GM21390 (cell line): ENCODE data around the gene RAB1A.

Source experiments
- ATAC-seq: cut with Tn5 transposase; IDR thresholded peaks from one replicate; pipeline ENCODE4 v1.9.1; 2021; ENCODE audit not compliant: unreplicated experiment

Gene RAB1A

DNA sequence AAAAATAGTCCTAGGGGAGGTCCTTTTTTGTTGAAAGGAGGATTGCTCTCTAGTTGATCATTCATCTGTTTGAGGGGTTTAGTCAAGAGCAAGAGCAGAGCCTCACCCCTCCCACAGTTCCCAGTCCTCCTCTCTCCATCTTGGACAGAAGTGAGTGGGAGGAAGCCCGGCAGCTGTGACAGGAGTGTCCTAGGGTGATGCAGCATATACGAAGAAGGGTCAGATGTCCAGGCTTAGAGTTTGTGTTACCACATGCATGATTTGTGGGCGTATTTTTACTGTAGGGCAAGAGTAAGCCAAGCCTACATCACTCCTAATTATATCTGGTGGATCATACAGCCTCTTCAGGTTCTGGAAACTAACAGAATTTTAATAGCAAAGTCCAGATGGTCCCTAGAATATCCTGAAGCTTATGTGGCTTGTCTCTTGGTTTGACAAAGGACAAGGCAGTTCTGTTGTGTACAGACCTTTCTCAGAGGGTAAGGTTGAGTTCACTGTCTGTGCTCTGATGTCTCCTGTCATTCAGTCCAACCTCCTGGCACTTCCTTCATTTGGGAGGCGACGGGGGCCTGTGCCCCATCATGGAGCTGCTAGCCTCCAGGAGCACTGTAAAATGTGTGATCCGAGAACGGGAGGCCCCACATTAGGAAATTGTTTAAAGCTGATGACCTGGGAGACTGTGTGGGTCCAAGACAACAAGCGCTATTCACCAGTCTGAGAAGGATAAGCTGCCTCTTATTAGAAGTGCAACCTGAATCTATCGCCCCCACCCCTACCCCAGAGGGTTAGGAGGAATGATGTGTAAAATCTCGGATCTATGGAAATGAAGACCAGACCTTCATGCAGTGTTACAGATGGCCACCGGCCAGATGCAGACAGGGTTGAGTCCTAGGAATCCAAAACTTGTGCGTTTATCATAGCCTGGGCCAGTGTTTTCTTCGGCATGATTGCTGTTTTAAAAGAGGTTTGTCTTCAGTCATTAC lies 66.8 kb downstream of the RAB1A start:
- ATAC-seq = no peak

DNA sequence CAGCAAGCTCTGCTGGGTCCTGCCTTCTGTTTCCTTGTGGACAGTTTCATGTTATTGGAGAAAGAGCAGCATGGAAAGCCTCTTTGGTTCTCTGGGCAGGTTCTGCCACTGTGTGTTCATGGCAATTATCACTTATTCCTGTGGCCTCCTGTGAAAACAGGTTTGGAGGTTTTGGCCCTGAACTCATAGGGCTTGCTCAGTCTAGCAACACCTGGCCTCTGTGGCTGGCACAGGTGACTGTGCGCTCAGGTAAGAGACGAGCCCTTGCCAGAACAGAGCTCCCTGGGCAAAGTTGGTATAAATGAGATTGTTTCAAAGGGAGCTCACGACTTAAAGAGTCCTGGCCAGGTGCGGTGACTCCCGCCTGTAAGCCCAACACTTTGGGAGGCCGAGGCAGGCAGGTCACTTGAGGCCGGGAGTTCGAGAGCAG lies 68.0 kb downstream of the RAB1A start:
- no peak for ATAC-seq

DNA sequence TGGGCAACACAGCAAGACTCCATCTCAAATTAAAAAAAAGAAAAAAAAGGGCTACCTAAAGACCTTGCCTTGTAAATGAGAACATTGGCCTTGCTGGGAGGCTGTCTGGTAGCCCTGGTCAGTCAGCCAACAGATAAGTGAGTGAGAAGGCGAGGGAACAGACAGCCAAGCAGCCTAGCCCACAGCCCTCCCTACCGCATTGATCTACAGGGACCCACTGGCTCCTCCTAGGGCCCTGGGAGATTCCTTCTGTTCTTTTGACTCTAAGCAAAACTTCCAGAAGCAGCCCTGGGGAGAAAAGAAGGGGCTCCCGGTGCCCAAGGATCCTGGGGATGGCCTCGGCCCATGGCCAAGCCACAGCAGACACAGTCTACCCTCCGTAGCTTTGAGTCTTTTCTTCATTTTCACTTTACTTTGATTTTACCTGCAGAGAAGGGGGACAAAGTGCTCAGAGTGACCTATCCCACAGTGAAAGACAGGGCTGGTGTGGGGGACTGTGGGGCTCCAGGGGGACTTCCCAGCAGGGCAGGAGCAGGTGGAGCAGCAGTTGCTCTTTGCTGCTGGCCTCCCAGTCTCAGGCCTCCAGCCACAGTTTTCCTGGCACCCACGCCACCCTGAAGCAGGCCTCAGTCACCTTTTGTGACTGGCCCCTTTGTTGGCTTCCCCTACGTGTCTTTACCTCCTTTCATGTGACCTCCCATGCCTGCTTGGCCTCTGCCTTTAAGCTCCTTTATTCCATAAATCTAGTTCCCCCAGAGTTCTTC lies 68.6 kb downstream of the RAB1A start:
- ATAC-seq = no peak

DNA sequence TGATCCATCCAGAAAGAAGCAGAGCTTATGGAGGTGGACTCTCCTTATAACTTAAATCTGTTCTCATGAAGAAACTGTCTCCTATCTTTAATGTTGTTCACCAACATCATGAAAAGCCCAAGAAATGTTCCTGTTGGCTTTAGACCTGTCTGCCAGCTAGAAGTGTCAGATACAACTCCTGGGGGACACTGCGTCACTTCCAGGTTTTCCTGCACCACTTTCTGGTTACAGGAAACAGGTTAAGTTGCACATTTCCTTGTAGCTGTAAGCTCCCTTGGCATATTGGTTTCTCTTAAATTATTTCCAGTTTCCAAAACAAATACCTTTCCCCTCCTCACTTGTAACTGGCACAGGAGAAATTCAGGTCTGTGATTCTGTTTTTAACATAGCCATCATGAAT lies 70.8 kb downstream of the RAB1A start:
- ATAC-seq = no peak

DNA sequence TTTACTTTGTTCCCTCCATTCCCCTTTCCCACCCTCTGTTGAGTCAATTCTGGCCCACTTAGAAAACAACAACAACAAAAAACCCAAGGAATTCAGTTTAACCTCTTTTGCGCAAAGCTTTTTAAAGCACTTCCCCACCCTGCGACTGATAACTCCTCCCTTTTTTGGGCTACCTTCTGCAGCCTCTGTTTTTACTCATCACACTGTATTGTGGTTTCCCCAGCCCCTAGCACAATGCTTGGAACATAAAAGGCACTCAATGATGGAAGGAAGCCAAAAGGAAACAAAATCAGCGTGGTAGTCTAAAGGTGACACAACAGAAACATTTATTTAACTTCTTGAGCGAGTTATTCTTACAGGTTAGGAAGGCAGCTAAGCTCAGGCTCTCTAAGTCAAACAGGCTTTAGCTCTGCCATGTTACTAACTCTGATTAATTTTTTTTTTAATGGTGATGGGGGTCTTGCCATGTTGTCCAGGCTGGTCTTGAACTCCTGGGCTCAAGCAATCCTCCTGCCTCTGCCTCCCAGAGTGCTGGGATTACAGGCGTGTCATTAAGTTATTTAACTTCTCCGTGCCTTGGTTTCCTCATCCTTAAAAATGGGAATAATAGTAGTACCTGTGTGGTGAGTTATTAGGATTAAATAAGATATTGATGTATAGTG lies 72.4 kb downstream of the RAB1A start:
- peak; percentile 25 for ATAC-seq

DNA sequence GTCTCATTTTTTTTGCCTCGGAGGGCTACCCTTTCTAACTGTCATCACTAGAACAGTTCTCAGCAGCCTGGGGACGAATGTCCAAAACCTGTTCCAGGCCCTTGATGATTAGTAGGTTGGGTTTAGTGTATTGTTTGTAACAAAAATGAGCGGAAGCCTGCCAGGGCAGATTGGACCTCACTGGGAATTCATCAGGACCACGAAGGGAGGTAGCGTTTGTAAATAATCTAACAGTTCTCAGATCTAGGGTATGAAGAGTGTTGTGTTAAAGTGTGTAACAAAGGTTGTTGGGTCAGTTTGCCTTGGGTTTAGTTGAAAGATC lies 72.9 kb downstream of the RAB1A start:
- ATAC-seq = no peak

DNA sequence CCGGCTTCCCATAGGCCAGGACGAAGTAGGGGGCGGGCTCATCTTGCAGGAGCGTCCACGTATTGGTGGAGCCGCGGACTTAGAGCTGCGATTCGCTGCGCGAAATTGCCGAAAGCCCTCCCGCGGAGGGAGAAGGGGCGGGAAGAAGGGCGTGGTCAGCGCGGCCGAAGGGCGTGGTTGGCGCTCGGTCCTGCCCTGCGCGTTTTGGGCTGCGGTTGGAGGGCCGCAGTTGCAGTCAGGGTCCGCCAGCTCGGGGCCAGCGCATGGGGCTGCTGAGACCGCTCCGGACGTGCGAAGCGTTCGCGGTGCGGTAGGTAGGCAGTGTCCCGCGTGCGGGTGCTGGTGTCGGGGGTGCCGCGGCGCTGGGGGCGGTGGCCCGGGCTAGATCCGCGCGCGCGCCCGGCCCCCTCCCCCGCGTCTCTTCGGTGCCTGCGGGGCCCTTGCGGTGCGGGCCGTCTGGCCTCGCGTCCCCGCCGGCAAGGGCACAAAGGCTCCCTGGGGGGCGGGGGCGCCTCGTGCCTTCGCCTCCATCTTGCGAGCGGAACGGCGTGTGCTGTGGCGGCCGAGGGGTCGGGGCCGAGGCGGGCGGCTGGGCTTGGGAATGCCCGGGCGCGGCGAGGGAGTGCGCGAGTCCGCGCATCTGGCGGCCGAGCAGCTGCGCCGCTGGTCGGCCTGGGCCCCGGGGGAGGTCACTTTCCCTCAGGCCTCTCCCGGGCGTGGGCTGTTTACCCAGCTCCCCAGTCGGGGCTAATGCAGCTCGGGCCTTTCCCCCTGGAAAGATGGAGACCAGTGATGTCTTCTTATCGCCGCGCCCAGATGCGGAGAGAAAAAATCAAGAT lies 73.5 kb downstream of the RAB1A start, which contains the start of gene CEP68:
Gene CEP68, plus strand, starts transcription at position 202 of the 839 bp plus-strand sequence. CDS start 13,029 bp downstream, outside the sequence.
- peak; percentile 78 for ATAC-seq

DNA sequence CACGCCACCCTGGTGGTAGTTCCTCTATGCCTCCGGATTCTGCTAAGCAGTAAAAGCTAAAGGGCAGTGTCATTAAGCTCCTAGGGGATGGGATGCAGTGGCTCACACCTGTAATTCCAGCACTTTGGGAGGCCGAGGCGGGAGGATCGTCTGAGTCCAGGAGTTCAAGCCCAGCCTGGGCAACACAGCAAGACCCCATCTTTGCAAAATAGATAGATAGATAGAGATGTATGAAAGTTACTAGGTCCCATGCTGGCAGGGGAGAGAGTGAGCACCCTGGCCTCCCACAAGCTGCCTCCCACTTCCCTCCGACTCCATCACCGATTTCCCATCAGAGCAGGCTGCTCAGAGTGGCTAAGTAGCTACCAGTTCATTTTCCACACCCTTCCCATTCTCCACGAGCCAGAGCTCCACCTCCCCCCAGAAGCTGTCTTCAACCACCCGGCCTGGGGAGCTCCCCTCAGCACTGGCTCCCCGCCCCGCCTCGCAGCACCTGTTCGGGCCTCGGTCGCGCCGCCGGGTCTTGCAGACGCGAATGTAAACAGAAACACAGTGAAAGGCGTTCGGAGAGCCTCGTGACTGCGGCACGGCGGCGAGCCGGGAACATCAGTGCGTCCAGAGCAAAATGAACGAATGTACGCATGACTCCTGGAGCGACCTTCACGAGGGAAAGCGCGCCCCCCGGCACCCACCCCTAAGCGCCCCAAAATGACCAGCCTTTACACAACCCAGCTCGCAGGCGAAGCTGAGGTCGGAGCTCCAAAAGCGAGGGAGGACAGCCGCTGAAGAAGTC lies 74.3 kb downstream of the RAB1A start:
- peak; percentile 34 for ATAC-seq

DNA sequence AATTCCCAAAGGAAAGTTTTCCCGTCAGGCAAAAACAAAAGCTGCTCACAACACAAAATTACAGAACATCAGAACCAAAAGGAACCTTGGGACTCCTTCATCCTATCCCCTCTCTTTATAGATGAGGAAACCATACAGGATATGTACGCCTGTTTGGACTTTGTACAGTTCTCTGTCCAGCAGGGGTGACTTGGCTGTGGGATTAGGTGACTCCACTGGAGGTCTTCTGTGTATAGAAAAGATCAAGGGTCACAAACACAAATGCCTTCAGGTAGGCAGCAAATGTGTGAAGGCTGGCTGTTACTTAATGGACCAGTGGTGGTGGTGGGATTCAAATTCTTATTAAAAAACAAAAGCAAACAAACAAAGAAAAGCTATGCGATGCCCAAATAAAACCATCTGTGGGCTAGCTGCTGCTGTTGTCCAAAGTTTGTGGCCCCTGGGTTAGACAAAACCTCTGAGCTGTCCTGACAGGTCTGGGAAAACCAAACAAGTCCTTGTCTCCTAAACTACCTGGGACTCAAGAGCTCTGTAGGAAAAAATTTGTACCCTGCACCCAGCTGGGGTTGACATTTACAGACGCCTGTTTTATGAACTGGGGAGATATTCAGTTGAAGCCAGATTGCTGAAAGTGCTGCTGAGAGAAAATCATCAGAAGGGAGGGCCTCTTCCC lies 75.0 kb downstream of the RAB1A start:
- no peak for ATAC-seq

DNA sequence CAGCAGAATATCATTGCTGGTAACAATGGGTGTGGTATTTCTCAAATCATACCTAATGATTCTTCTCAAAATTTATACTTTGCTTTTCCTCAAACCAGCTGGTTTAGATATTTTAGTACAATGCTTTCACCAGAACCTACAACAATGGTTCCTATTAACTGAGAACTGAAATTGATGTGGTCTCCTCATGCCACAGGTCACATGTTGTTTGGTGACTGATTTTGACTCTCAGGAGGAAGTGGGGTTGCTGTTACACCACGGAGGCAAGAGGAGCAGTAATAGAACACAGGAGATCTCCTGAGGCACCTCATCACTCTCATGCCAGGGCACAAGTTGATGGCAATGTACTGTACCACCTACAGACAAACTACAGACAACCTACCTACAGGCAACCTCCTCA lies 76.7 kb downstream of the RAB1A start:
- ATAC-seq = peak; percentile 56

DNA sequence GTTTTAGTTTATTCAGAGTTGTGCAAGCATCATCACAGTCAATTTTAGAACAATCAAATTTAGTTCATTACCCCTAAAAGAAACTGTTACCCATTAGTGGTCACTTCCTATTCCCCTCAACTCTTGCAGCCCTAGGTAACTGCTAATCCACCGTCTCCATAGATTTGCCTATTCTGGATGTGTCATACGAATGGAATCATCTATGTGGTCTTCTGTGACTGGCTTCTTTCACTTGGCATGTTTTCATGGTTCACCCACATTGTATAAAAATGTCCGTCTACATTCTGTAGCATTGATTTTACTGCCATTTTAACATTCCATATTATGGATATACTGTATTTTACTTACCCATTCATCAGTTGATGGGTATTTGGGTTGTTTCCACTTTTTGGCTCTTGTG lies 79.0 kb downstream of the RAB1A start:
- no peak for ATAC-seq

DNA sequence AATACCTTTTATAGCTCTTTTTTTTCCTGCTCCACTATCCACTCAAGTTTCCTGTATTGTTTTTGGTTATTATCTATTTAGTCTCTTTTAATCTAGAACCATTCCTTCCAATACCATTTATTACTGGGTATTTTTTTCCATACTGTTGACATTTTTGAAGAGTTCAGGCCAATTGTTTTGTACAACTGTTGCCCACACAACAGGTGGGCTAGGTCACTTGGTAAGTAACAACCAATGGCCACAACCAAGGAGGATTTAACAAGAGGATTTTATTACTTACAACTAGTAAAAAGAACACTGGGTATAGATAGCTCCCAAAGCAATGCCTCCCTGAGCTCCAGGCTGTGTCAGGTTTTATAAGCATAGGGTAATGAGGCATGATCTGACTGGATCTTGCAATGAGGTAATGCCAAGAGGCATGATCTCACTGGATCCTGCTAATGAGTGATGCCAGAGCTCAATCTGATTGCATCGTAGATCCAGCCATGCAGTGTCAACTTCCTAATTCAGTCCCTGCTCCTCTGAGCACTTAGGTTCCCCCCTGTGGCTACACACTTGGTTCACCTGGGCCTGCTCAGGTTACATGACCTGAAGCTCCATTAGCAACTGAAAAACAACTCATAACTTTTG lies 80.8 kb downstream of the RAB1A start:
- ATAC-seq = no peak

DNA sequence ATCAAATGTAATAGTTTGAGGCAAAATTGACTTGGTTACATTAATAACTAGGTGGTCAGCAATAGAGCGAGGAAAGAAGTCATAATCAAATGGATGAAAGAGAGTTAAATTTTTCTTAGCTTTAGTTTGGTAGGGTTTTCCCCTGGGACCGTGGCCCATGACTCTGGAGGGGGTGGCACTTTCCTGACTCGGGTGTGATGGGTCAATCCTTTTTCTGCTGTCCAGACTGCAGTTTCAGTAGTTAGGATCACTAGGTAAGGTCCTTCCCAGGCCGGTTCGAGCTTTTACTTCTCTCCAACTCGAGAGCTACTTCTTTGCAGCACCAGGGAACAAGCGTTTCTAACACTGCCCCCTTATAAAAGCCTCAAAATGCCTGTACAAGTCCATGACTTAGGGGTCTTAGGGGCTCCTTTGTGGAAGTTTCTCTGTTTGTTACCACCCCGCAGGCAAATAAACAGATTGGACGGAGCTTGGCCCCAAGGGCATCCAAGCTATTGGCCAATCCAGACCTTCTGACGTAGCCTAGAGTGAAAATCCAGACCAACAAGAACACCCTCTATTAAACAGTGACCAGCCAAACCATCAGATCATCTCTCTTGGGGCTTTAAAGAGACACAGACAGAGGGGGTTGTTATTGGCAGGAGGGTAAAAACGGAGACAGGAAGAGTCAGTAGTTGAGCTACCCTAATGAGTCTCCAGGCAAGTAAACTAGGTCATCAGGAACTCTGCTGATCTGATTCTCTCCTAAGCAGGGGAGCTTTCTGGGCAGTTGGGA lies 83.1 kb downstream of the RAB1A start:
- ATAC-seq = no peak

DNA sequence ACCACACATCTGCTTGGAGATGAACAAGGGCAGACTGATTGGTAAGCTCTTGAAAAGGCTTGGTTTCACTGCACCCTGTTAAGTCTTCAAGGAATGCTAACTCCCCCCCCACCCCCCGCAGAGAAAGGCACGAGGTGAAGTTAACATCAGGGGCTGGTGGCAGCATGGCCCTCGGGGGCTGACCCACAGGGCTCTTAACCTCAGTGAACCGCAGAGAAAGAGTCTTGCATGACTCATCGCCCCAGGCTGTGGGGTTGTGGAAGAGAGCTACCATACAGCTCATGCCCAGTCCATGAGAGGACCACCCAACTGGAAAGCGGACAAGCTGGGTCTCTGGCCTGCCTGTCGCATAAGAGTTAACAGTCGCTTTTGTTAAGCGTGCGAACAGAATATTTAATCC lies 84.3 kb downstream of the RAB1A start:
- no peak for ATAC-seq

DNA sequence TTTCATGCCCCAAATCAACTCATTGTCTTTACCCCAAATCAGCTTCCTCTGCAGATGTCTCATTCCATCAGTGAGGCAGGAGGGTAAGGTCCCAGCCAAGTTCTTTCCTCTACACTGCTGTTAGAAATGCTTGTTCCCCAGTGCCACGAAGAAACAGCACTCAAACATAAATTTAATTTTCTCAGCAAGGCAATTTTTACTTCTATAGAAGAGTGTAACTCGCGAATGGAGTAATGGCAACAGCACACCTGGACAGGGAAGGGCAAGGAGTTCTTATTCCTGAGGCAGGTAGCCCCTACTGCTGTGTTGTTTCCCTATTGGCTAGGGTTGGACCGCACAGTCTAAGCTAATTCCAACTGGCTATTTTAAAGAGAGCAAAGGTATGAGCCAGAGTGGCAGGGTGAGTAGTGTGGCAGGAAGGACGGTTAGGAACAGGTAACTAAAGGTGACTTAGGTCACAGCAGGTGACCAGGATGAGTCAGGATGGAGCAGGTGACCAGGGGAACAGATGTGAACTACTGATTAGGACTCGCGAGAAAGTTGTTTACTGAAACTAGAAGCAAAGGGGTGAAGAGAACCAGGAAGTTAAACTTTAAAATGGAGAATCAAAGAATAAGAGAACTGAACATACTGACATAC lies 85.7 kb downstream of the RAB1A start:
- ATAC-seq = no peak

DNA sequence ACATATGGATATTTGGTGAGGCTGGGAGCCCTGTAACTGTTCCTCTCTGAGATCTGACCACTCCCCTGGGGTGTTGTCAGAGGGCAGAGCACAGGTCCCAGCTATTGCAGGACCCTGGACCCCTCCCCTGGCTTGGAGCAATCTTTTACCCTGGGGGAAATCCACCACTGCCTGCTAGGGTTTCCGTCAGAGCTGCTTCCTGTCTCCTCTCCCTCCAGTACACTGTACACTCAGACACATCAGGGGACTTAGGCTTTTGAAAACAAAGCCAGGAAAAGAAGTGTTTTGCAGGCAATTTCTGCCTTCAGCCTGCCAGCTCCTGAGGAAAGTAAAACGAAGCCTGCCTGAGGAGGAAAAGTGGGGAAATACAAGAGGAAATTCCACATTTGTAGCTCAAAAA lies 86.9 kb downstream of the RAB1A start:
- ATAC-seq = no peak

DNA sequence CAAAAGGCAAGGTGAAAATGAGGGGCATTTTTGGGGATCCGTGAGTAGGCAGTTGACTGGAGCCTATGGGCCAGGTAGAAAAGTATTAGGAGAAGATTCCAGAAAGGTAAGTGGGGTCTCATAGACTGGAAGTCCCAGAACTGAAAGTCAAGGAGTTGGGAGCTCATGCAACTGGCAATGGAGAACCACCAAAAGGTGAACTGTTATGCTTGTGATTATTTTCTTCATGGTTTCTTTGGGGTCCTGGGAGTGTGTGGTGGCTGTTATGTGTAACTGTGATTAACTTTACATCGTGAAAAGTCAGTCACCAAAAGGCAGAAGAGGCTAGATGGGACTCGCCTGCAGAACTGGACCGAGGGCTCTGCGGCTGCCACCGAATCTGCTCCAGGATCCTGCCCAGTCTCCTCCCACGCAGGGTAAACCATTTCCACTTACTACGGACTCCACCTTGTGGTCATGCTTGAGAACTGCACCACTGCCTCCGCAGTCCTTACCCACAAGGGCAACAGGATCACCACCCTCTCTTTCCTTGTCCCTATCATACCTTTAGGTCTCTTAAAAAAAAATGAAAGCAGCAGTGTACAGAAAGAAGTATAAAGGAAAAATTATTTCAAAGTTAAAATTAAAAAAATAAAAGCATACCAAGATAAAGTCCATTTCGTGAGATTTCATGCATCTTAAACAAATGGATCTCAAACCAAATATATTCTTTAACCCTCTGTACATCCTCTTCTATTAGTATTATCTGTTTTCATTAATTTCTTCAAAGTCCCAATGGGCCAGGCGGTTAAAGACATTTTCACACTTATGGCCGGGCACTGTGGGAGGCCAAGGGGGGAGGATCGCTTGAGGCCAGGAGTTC lies 89.3 kb downstream of the RAB1A start:
- ATAC-seq = peak; percentile 74
